Measurements from ENCODE around the gene FAM3D.

DNA sequence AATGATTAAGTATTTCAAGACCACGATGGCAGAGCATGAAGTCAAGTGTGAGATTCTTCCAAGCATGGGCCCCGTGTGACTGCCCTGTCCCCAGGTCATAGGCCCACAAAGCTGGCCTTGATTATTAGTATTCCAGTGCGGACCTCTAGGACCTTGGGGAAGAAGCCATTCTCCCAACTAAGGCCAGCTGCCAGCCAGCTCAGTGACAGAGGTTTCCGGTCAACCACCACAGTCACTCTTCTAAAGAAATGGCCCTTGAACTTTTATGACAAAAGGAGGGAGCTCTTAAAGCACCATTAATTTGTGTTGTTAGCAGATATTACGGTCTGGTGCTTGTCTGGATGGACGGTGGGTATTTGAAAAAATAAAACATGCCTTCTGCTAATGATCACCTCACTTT is 28.0 kb downstream of the FAM3D start:
- TF ChIP-seq, protein P1, sequence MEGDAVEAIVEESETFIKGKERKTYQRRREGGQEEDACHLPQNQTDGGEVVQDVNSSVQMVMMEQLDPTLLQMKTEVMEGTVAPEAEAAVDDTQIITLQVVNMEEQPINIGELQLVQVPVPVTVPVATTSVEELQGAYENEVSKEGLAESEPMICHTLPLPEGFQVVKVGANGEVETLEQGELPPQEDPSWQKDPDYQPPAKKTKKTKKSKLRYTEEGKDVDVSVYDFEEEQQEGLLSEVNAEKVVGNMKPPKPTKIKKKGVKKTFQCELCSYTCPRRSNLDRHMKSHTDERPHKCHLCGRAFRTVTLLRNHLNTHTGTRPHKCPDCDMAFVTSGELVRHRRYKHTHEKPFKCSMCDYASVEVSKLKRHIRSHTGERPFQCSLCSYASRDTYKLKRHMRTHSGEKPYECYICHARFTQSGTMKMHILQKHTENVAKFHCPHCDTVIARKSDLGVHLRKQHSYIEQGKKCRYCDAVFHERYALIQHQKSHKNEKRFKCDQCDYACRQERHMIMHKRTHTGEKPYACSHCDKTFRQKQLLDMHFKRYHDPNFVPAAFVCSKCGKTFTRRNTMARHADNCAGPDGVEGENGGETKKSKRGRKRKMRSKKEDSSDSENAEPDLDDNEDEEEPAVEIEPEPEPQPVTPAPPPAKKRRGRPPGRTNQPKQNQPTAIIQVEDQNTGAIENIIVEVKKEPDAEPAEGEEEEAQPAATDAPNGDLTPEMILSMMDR (IDR thresholded peaks at IDR 0.05; ENCODE audit: low read depth, low read length, poor library complexity, severe bottlenecking), result no peak
- no peak for TF ChIP-seq EZH2phosphoT487 (IDR thresholded peaks at IDR 0.05; ENCODE audit: borderline replicate concordance, low read length)

Data from DOHH2 (cell line).